Measurements from ENCODE around the gene MICU1.

MICU1 gene

DNA sequence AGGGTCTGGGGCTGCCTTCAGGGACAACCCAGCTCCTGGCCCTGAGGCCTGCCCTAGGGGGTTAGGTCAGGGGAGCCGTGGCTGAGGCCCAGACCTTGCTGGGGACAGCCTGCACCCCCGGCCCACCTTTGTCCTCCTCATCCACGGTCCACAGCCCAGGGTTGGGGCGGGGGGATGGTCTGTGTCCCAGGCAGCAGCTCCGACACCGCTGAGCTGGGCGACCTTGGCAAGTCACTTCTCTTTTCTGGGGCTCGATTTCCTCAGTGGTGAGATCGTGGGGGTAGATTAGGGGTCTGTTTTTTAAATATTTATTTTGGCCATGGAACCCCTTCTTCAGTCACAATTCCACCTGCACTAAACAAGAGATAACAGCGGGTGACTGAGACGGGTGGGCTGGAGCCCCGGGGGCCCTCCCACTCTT lies 302.1 kb downstream of the MICU1 start:
- no peak for DNase-seq (ENCODE audit: low spot score)
- TF ChIP-seq, protein P1, sequence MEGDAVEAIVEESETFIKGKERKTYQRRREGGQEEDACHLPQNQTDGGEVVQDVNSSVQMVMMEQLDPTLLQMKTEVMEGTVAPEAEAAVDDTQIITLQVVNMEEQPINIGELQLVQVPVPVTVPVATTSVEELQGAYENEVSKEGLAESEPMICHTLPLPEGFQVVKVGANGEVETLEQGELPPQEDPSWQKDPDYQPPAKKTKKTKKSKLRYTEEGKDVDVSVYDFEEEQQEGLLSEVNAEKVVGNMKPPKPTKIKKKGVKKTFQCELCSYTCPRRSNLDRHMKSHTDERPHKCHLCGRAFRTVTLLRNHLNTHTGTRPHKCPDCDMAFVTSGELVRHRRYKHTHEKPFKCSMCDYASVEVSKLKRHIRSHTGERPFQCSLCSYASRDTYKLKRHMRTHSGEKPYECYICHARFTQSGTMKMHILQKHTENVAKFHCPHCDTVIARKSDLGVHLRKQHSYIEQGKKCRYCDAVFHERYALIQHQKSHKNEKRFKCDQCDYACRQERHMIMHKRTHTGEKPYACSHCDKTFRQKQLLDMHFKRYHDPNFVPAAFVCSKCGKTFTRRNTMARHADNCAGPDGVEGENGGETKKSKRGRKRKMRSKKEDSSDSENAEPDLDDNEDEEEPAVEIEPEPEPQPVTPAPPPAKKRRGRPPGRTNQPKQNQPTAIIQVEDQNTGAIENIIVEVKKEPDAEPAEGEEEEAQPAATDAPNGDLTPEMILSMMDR (IDR thresholded peaks at IDR 0.05; ENCODE audit: extremely low read depth, missing control alignments), result no peak

DNA sequence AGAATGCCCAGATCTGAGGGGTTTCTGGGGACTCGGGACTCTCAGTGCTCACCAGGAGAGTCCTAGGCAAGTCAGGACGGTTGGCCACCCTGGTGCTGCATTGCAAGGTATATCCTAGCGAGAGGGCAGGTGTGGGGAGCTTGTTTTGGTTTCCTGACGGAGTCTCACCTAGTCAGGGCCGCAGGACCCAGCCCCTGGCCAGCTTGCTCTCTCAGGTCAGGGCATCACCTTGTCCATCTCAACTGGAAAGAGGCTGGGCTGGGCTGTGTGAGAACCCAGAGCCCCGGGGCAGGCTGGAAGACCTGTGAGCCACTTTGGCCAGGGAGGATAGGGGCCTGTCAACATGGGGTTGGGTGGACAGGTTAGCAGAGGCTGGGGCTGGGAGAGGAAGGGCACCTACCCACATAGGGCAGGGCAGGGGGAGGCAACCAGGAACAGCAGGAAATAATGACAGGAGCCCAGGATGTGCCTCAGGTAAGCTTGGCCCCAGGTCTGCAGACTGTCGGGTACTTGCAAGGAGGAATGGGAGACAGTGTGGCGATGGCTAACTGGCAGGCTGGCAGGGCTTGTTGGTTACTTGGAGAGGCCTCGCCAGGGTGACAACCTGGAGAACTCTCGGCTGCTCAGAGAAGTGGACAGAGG lies 302.6 kb downstream of the MICU1 start:
- TF ChIP-seq, protein P1 (IDR thresholded peaks at IDR 0.05; ENCODE audit: extremely low read depth, missing control alignments), result no peak

DNA sequence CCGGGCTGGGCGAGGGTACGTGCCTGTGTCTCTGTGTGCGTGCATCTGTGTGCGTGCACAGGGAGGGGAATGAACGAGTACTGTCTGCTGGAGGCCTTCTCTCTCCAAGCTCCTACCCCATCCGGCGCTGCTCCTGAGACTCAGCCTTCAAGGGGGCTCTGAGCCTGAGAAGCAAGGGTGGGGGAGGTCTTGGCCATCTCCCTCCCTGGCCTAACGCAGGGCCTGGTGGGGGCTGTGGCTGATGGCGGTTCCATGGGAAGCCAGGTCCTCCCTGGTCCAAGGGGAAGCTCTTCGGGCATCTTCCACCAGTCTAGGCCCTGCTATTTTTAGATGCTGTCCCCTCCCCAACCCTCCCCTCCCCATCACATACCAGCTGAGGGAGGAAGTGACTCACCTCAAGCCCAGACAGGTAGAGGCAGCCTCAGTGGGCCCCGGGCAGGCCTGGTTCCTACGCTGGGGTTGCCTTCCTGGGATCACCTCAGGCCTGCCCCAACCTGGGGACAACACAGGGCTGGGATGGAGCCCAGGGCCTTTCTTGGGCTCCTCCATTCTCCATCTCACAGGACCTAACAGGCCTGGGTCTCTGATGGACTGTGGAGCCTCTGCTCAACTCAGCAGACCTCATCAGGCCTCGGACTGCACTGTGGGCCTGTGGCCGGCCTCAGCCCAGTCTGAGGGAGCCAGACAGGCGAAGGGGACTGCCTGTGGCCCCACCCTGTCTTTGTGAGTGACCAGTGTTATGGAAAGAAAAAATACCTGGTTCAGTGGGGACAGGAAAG lies 303.4 kb downstream of the MICU1 start:
- DNase-seq (ENCODE audit: low spot score), result no peak
- TF ChIP-seq, protein P1 (IDR thresholded peaks at IDR 0.05; ENCODE audit: extremely low read depth, missing control alignments), result no peak

More for the DNA sequence above, 302.6 kb downstream of the MICU1 start:
- DNase-seq (ENCODE audit: low spot score), result no peak

DNA sequence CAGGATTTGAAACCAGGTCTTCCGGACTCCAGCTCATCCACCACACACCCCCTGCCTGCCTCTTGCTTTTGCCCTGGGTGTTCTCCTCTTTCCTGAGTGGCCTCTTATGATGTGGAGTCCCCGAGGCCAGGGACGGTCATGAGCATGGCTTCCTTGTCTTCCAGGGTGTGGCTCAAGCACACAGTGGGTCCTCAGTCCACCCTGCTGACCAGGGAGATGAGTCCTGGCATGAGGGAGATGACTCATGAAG lies 303.9 kb downstream of the MICU1 start:
- no peak for DNase-seq (ENCODE audit: low spot score)
- TF ChIP-seq, protein P1 (IDR thresholded peaks at IDR 0.05; ENCODE audit: extremely low read depth, missing control alignments), result no peak

DNA sequence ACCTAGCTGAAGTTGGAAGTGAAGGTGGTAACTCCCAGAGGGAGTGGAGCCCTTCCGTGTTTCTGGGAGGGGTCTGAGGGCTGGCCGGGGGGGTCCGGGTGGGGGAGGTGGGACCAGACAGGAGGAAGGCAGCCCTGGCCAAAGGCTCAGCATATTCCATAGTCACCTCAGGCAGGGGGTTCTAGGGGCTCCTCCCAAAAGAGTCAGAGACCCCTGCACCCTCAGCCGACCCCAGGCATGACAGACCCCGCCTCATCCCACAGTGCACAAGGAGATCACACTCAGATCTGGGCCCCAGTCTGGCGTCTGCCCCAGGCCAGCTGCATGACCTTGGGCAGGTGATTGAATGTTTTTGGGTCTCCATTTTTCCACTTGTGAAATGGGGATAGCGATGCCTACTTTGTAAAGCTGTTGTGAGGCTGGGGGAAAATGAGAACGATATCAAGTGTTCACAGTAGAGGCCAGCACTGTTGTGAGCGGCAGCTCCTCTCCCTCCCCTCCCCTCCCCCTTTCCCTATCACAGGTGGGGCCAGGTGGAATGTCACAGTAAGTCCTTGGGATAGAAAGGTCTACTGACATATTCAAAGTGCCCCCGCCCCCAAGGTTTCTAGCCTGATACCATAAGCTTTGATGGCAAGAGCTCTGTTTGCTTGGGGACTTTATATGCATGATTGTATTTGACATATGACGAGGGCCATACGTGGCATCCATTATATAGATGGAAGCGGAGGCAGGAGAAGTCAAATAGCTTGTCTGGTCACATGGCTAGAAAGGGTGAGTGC lies 304.4 kb downstream of the MICU1 start:
- no peak for DNase-seq (ENCODE audit: low spot score)

DNA sequence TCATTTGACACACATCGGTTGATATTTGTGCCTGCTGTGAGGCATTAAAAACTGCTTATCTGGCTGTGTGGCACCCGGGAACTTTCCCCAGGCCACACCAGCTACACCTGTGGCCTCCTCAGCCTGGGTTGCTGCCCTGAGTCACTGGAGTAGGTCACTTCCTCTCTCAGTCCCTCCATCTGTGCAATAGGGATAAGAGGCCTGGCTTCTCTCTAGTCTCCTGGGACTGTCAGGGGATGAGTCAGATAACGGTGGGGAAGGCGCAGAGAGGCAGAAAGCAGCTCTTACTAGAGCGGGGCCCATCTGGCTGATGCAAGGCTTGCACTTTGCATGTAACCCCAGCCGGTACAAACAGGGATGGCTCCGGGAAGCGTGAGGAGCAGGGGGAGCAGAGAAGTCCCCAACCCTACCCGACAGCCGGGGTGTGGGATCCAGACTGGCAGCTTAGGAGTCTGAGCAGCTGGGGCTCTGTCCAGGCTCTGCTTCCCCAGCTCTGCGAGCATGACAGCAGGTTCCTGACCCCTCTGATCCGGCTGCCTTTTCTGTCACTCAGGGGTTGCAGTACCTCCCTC lies 305.1 kb downstream of the MICU1 start:
- peak; percentile 89 for DNase-seq (ENCODE audit: low spot score)
- TF ChIP-seq, protein P1 (IDR thresholded peaks at IDR 0.05; ENCODE audit: extremely low read depth, missing control alignments), result no peak

More for the DNA sequence above, 304.4 kb downstream of the MICU1 start:
- TF ChIP-seq, protein P1 (IDR thresholded peaks at IDR 0.05; ENCODE audit: extremely low read depth, missing control alignments), result no peak

Measured in GM20000 (cell line).